Measurements from ENCODE around the gene CACNA1I. TPM values are rescaled to one million over a fixed set of nuclear protein-coding genes. Genes with fewer than 3 reads are reported as not detected.

The CACNA1I gene
- total and polyA plus RNA-seq, 2 of the 8 experiments (the other 6 are each of a cell fraction or from before 2014, with no cell fraction given): 0.77 to 1.2 TPM

DNA sequence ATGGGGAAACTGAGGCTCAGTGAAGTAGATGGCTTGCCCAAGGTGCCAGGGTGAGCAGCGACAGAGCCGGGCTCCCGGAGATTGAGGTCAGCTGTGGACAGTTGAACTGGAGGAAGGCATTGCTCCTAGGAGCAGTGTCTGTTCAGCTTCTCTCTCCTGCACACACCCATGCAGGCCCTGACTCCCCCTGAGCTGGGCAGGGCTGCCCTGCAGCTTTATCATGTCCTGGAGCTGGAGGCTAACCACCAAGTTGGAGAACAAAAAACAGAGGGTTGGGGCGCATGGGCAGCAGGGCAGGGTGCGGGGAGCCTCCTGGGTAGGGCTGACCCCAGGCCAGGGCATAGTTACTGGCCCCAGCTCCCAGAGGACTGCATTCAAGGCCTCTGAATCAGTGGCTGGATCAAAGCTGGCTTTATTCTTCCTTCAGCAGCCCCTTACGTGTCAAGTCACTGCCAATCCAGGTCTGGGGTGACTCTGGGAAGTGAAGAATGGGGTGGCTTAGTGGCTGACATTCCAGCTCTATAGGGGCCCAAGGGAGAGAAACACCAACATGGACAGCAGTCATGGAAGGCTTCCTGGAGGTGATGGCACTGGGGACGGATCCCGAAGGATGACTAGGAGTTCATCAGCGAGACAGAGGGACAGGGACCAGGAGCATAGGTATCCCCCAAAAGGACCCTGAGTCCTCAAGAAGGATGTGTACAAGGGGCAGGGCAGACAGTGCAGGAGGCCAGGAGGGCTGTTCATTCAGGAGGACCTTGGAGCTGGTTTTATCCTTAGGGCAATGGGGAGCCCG lies 83.8 kb downstream of the CACNA1I start:
- WGBS, 2 experiments (ENCODE audit: extremely low coverage in 1 of 2, insufficient coverage in 1 of 2, insufficient read length in 1 of 2, insufficient replicate concordance in 2 of 2, low coverage in 1 of 2, low lambda C conversion rate in 2 of 2, missing lambda C conversion rate in 1 of 2): 89% methylated on average over 10 of the region's 10 CpGs; no CpG with 5 or more reads in 1 of the 2 experiments
- Histone ChIP-seq H3K4ac (replicated peaks; ENCODE audit: insufficient read length, low read depth, low read length) (no peak overlapping the region), H3K9me3 (ENCODE audit: insufficient read depth in 2 of 2, low read depth in 1 of 2, low read length in 1 of 2) (no peaks in the 10 kb centered on the region), H3K23ac (ENCODE audit: insufficient read length) (no peak overlapping the region), H2BK15ac (ENCODE audit: low read length) (no peak overlapping the region), H3K27ac (ENCODE audit: low read depth, low read length) (no peak overlapping the region), H3K79me1 (ENCODE audit: low read depth, low read length) (no peaks in the 10 kb centered on the region), H4K5ac (ENCODE audit: insufficient read length, low read depth, low read length) (no peak overlapping the region), H2AFZ (ENCODE audit: low read length) (no peak overlapping the region), H3K14ac (ENCODE audit: insufficient read length) (no peak overlapping the region), H3K23me2 (ENCODE audit: low read depth, low read length) (no peaks in the 10 kb centered on the region), H4K20me1 (replicated peaks in 1 of 2; ENCODE audit: control insufficient read depth in 1 of 2, insufficient read depth in 2 of 2, low read length in 2 of 2) (peaks cover 0 to 2% of the 10 kb centered on the region in 2 experiments), H3K4me2 (ENCODE audit: insufficient read depth in 1 of 2, low read depth in 2 of 2, low read length in 2 of 2) (no peak overlapping the region), H3K79me2 (ENCODE audit: control insufficient read depth in 1 of 2, insufficient read depth in 2 of 2, low read length in 2 of 2) (no peaks in the 10 kb centered on the region), H2AK5ac (ENCODE audit: low read depth, low read length) (no peak overlapping the region), H3K36me3 (ENCODE audit: control insufficient read depth in 2 of 4, insufficient read depth in 4 of 4, low read length in 3 of 4) (no peaks in the 10 kb centered on the region), H2BK12ac (ENCODE audit: low read depth, low read length) (no peak overlapping the region), H3K56ac (replicated peaks; ENCODE audit: insufficient read length, low read depth, low read length) (no peak overlapping the region), H3K27me3 (replicated peaks in 1 of 4; ENCODE audit: control insufficient read depth in 3 of 4, extremely low read depth in 1 of 4, insufficient read depth in 3 of 4, low read length in 3 of 4) (no peaks in the 10 kb centered on the region; a peak in 2 of 7 replicates), H4K8ac (ENCODE audit: extremely low read depth, insufficient read depth, low read length) (no peak overlapping the region), H3K18ac (ENCODE audit: extremely low read depth, low read length) (no peak overlapping the region), H3K4me1 (replicated peaks in 1 of 4; ENCODE audit: control insufficient read depth in 3 of 4, insufficient read depth in 4 of 4, low read length in 3 of 4) (no peaks in the 10 kb centered on the region; a peak in 1 of 7 replicates), H3K4me3 (ENCODE audit: extremely low read depth in 1 of 4, insufficient read depth in 2 of 4, low read depth in 3 of 4, low read length in 4 of 4) (no peak overlapping the region), H4K91ac (replicated peaks; ENCODE audit: insufficient read length, low read length) (no peak overlapping the region), H2BK5ac (ENCODE audit: low read depth, low read length) (no peak overlapping the region), H3K9ac (replicated peaks in 1 of 4; ENCODE audit: extremely low read depth in 1 of 4, low read depth in 3 of 4, low read length in 3 of 4) (no peak overlapping the region), H2BK120ac (replicated peaks; ENCODE audit: low read depth, low read length) (no peak overlapping the region), H2BK20ac (ENCODE audit: low read length) (no peak overlapping the region)
- FAIRE-seq: no peak
- DNase-seq (ENCODE audit: low read depth in 1 of 2, low spot score in 2 of 2): no peak
- ChIA-PET CTCF (ENCODE audit: partially characterized antibody) (interaction anchor here (0.6 to 2.8 kb wide), 14 partner anchors 8 to 992 kb away, joined by 3 to 9 read pairs (median 5); no protein-coding TSS in a partner anchor), POLR2A (ENCODE audit: partially characterized antibody) (interaction anchor here (0.8 kb wide), 1 partner anchor 60 kb away, joined by 3 read pairs; no protein-coding TSS in a partner anchor)
- TF ChIP-seq CHD1 (IDR thresholded peaks at IDR 0.05; ENCODE audit: low read depth, low read length) (no peak), ZNF274 (IDR thresholded peaks at IDR 0.05; ENCODE audit: borderline replicate concordance, extremely low read depth, low read length) (no peak), TAF7 (optimal IDR thresholded peaks at IDR 0.05; ENCODE audit: borderline replicate concordance, low read depth, low read length) (no peak), SP4 (IDR thresholded peaks at IDR 0.05; ENCODE audit: low read length) (no peak), CBX5 (IDR thresholded peaks at IDR 0.05; ENCODE audit: low read depth, low read length) (no peak)
- TF ChIP-seq, protein P1, sequence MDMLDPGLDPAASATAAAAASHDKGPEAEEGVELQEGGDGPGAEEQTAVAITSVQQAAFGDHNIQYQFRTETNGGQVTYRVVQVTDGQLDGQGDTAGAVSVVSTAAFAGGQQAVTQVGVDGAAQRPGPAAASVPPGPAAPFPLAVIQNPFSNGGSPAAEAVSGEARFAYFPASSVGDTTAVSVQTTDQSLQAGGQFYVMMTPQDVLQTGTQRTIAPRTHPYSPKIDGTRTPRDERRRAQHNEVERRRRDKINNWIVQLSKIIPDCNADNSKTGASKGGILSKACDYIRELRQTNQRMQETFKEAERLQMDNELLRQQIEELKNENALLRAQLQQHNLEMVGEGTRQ (IDR thresholded peaks at IDR 0.05; ENCODE audit: low read length): no peak
